Astrocyte (in vitro differentiated cells and primary cell): Measurements from ENCODE around the gene UBASH3A. TPM values are rescaled to one million over a fixed set of nuclear protein-coding genes. Genes with fewer than 3 reads are reported as not detected.

Experiments used
- DNase-seq: peaks from one replicate; pipeline ENCODE4 v3.0.0-alpha.2; 2010; ENCODE audit warnings: low read depth
- FAIRE-seq: peaks from 2 replicates; lab custom pipeline; 2011; peaks lifted over from hg19 to GRCh38; lab: Jason Lieb, UNC
- H2AFZ ChIP-seq: 2 replicates; pipeline ENCODE4 v1.6.0; 2012; ENCODE audit warnings: low read depth, low read length, inconsistent platforms
- H3K27ac ChIP-seq: 2 replicates; pipeline ENCODE4 v1.5.1; 2011; ENCODE audit warnings: low read depth, low read length, inconsistent platforms
- H3K27me3 ChIP-seq: 2 replicates; pipeline ENCODE4 v1.6.0; 2011; ENCODE audit warnings: low read length, inconsistent platforms; ENCODE audit not compliant: insufficient read depth
- H3K36me3 ChIP-seq: 2 replicates; pipeline ENCODE4 v1.5.1; 2011; ENCODE audit warnings: low read length, inconsistent platforms; ENCODE audit not compliant: insufficient read depth
- H3K4me1 ChIP-seq: 2 replicates; pipeline ENCODE4 v1.5.1; 2011; ENCODE audit warnings: low read length, inconsistent platforms; ENCODE audit not compliant: insufficient read depth
- H3K4me2 ChIP-seq: 2 replicates; pipeline ENCODE4 v1.6.0; 2012; ENCODE audit warnings: low read length, inconsistent platforms
- H3K4me3 ChIP-seq: 2 replicates; pipeline ENCODE4 v1.5.1; 2011; ENCODE audit warnings: low read depth, mild to moderate bottlenecking, low read length, inconsistent platforms; ENCODE audit not compliant: insufficient read depth
- H3K79me2 ChIP-seq: 2 replicates; pipeline ENCODE4 v1.6.0; 2012; ENCODE audit warnings: mild to moderate bottlenecking, low read length, inconsistent platforms; ENCODE audit not compliant: insufficient read depth
- H3K9ac ChIP-seq: 2 replicates; pipeline ENCODE4 v1.6.0; 2012; ENCODE audit warnings: mild to moderate bottlenecking, low read length, inconsistent platforms
- H3K9me3 ChIP-seq: 2 replicates; pipeline ENCODE4 v1.5.1; 2012; ENCODE audit warnings: low read depth, mild to moderate bottlenecking, low read length, inconsistent platforms; ENCODE audit not compliant: insufficient read depth
- H4K20me1 ChIP-seq: 2 replicates; pipeline ENCODE4 v1.6.0; 2012; ENCODE audit warnings: low read length, inconsistent platforms; ENCODE audit not compliant: insufficient read depth
- H3K27ac Mint-ChIP-seq: one replicate; pipeline ENCODE4 v1.8.0; 2021; ENCODE audit warnings: mild to moderate bottlenecking, mixed read lengths; ENCODE audit not compliant: unreplicated experiment
- H3K27me3 Mint-ChIP-seq: one replicate; pipeline ENCODE4 v1.8.0; 2021; ENCODE audit warnings: low read depth, mixed read lengths; ENCODE audit not compliant: unreplicated experiment
- H3K36me3 Mint-ChIP-seq: one replicate; pipeline ENCODE4 v1.8.0; 2021; ENCODE audit warnings: low read depth, mixed read lengths; ENCODE audit not compliant: unreplicated experiment
- H3K4me1 Mint-ChIP-seq: one replicate; pipeline ENCODE4 v1.8.0; 2021; ENCODE audit warnings: low read depth, mixed read lengths; ENCODE audit not compliant: unreplicated experiment
- H3K4me3 Mint-ChIP-seq: one replicate; pipeline ENCODE4 v1.8.0; 2021; ENCODE audit warnings: mild to moderate bottlenecking, moderate library complexity, mixed read lengths; ENCODE audit not compliant: unreplicated experiment
- H3K9me3 Mint-ChIP-seq: one replicate; pipeline ENCODE4 v1.8.0; 2021; ENCODE audit warnings: mild to moderate bottlenecking, mixed read lengths; ENCODE audit not compliant: unreplicated experiment
- CTCF ChIP-seq: IDR thresholded peaks from 2 replicates; pipeline ENCODE4 v1.5.1; 2011; ENCODE audit warnings: low read depth, mild to moderate bottlenecking, inconsistent platforms, low read length, moderate library complexity; ENCODE audit not compliant: insufficient read depth
- EZH2 ChIP-seq: IDR thresholded peaks from 2 replicates; pipeline ENCODE4 v1.6.1; 2012; ENCODE audit warnings: mild to moderate bottlenecking, low read length, inconsistent platforms; ENCODE audit not compliant: insufficient read depth
- total RNA-seq: library from RNA; stranded (reverse); gene quantifications from 2 replicates; pipeline ENCODE4 v1.2.1, GENCODE V29; 2021

The UBASH3A gene
- total RNA-seq, 1 donor from 2014 or later, result not detected

GRCh38 chr21:42360317-42360716 lies 43.4 kb upstream of the UBASH3A start:
- no peak overlapping the region for H3K27ac ChIP-seq
- H3K79me2 ChIP-seq, result no peaks in the 10 kb centered on the region
- TF ChIP-seq EZH2, result no peak
- no peak for TF ChIP-seq CTCF
- no peak overlapping the region for H3K4me2 ChIP-seq
- Mint-ChIP-seq H3K27ac (no peak overlapping the region), H3K36me3 (no peaks in the 10 kb centered on the region), H3K4me1 (no peaks in the 10 kb centered on the region), H3K27me3 (peaks cover 35% of the 10 kb centered on the region), H3K4me3 (no peak overlapping the region), H3K9me3 (peaks cover 11% of the 10 kb centered on the region)
- no peaks in the 10 kb centered on the region for H3K27me3 ChIP-seq
- no peak overlapping the region for H3K9ac ChIP-seq
- FAIRE-seq (no peak), DNase-seq (no peak)
- no peak overlapping the region for H2AFZ ChIP-seq
- no peaks in the 10 kb centered on the region for H3K4me1 ChIP-seq
- no peaks in the 10 kb centered on the region for H3K9me3 ChIP-seq
- H4K20me1 ChIP-seq, result no peaks in the 10 kb centered on the region
- H3K36me3 ChIP-seq, result no peaks in the 10 kb centered on the region
- H3K4me3 ChIP-seq, result no peak overlapping the region

GRCh38 chr21:42361286-42361685 lies 42.4 kb upstream of the UBASH3A start:
- H3K4me3 Mint-ChIP-seq, result no peak overlapping the region
- Histone ChIP-seq H3K4me1 (no peaks in the 10 kb centered on the region), H3K9me3 (no peaks in the 10 kb centered on the region), H2AFZ (no peak overlapping the region), H3K79me2 (no peaks in the 10 kb centered on the region), H3K4me3 (no peak overlapping the region), H3K27ac (no peak overlapping the region), H3K9ac (no peak overlapping the region), H4K20me1 (no peaks in the 10 kb centered on the region), H3K36me3 (no peaks in the 10 kb centered on the region), H3K4me2 (no peak overlapping the region), H3K27me3 (no peaks in the 10 kb centered on the region)
- no peaks in the 10 kb centered on the region for H3K36me3 Mint-ChIP-seq
- peaks cover 5% of the 10 kb centered on the region for H3K9me3 Mint-ChIP-seq
- TF ChIP-seq EZH2, result no peak
- TF ChIP-seq CTCF, result no peak
- DNase-seq, result no peak
- no peak overlapping the region for H3K27ac Mint-ChIP-seq
- no peak for FAIRE-seq
- H3K27me3 Mint-ChIP-seq, result peaks cover 35% of the 10 kb centered on the region
- no peaks in the 10 kb centered on the region for H3K4me1 Mint-ChIP-seq

- H3K27ac Mint-ChIP-seq, result no peak overlapping the region
- no peaks in the 10 kb centered on the region for H3K36me3 Mint-ChIP-seq
- H3K9me3 Mint-ChIP-seq, result peaks cover 5% of the 10 kb centered on the region
Measured at GRCh38 chr21:42362198-42362597, 41.5 kb upstream of the UBASH3A start.

More at GRCh38 chr21:42362198-42362597, 41.5 kb upstream of the UBASH3A start:
- no peaks in the 10 kb centered on the region for H3K79me2 ChIP-seq
- TF ChIP-seq CTCF (no peak), EZH2 (no peak)
- no peak overlapping the region for H2AFZ ChIP-seq
- DNase-seq, result no peak
- Mint-ChIP-seq H3K4me3 (no peak overlapping the region), H3K4me1 (no peaks in the 10 kb centered on the region), H3K27me3 (peaks cover 32% of the 10 kb centered on the region)
- H3K9ac ChIP-seq, result no peak overlapping the region
- no peak overlapping the region for H3K27ac ChIP-seq
- FAIRE-seq, result no peak
- no peaks in the 10 kb centered on the region for H3K36me3 ChIP-seq
- no peak overlapping the region for H3K4me2 ChIP-seq
- H3K27me3 ChIP-seq, result no peaks in the 10 kb centered on the region
- H3K9me3 ChIP-seq, result no peaks in the 10 kb centered on the region
- H3K4me1 ChIP-seq, result no peaks in the 10 kb centered on the region
- H3K4me3 ChIP-seq, result no peak overlapping the region
- H4K20me1 ChIP-seq, result no peaks in the 10 kb centered on the region
